HEK293T (cell line): ENCODE measurements around the gene EML4.
"Not testable (repeated sequence)": the region's sequence is repeated elsewhere in the genome, so short reads cannot be mapped to it uniquely, and the experiment has no call there.

Source experiments
- CTCF ChIA-PET: fragments of 350-600 bp; formaldehyde crosslinking; extraction: SDS; loops from one replicate; lab custom pipeline; 2021; ENCODE audit warnings: antibody characterized with exemption, inconsistent platforms; lab: Yijun Ruan, JAX
- POLR2A ChIA-PET: fragments of 350-600 bp; formaldehyde crosslinking; extraction: SDS; loops from one replicate; lab custom pipeline; 2020; ENCODE audit warnings: antibody characterized with exemption, inconsistent platforms; lab: Yijun Ruan, JAX
- DNase-seq: peaks from one replicate; pipeline ENCODE4 v3.0.0; 2012; ENCODE audit warnings: mixed read lengths; ENCODE audit errors: extremely low spot score
- ARNT ChIP-seq: fragments of 450-650 bp; IDR thresholded peaks from 2 replicates; pipeline ENCODE4 v1.6.1; 2017; ENCODE audit warnings: mild to moderate bottlenecking
- BHLHE40 ChIP-seq: fragments of 450-650 bp; IDR thresholded peaks from 2 replicates; pipeline ENCODE4 v1.6.1; 2016; ENCODE audit warnings: mild to moderate bottlenecking, moderate library complexity, borderline replicate concordance
- ELF4 ChIP-seq: fragments of 450-650 bp; IDR thresholded peaks from 2 replicates; pipeline ENCODE4 v1.6.1; 2017; ENCODE audit warnings: antibody characterized with exemption
- FOXA1 ChIP-seq: fragments of 450-650 bp; IDR thresholded peaks from 2 replicates; pipeline ENCODE4 v1.6.1; 2016; ENCODE audit warnings: mild to moderate bottlenecking
- FOXK2 ChIP-seq: fragments of 450-650 bp; IDR thresholded peaks from 2 replicates; pipeline ENCODE4 v1.6.1; 2016; ENCODE audit warnings: mild to moderate bottlenecking
- FOXM1 ChIP-seq: fragments of 450-650 bp; IDR thresholded peaks from 2 replicates; pipeline ENCODE4 v1.6.1; 2017; ENCODE audit warnings: mild to moderate bottlenecking, borderline replicate concordance
- HDGF ChIP-seq: fragments of 450-650 bp; IDR thresholded peaks from 2 replicates; pipeline ENCODE4 v1.6.1; 2017; ENCODE audit warnings: antibody characterized with exemption, borderline replicate concordance
- L3MBTL2 ChIP-seq: fragments of 450-650 bp; conservative IDR thresholded peaks from 2 replicates; pipeline ENCODE4 v1.6.1; 2016; ENCODE audit warnings: mild to moderate bottlenecking
- LEF1 ChIP-seq: fragments of 450-650 bp; IDR thresholded peaks from 2 replicates; pipeline ENCODE4 v1.6.1; 2017; ENCODE audit warnings: mild to moderate bottlenecking, borderline replicate concordance
- NFRKB ChIP-seq: fragments of 450-650 bp; IDR thresholded peaks from 2 replicates; pipeline ENCODE4 v1.6.1; 2016; ENCODE audit warnings: mild to moderate bottlenecking, moderate library complexity
- SP1 ChIP-seq: fragments of 450-650 bp; IDR thresholded peaks from 2 replicates; pipeline ENCODE4 v1.6.1; 2017
- SUZ12 ChIP-seq: fragments of 450-650 bp; IDR thresholded peaks from 2 replicates; pipeline ENCODE4 v1.6.1; 2016; ENCODE audit warnings: mild to moderate bottlenecking
- TARDBP ChIP-seq: fragments of 450-650 bp; IDR thresholded peaks from 2 replicates; pipeline ENCODE4 v1.6.1; 2016
- ZNF384 ChIP-seq: fragments of 450-650 bp; IDR thresholded peaks from 2 replicates; pipeline ENCODE4 v1.6.1; 2016
- TF ChIP-seq, protein P1 (sequence below): fragments of 450-650 bp; IDR thresholded peaks from 2 replicates; pipeline ENCODE4 v1.6.1; 2016

The EML4 gene

DNA sequence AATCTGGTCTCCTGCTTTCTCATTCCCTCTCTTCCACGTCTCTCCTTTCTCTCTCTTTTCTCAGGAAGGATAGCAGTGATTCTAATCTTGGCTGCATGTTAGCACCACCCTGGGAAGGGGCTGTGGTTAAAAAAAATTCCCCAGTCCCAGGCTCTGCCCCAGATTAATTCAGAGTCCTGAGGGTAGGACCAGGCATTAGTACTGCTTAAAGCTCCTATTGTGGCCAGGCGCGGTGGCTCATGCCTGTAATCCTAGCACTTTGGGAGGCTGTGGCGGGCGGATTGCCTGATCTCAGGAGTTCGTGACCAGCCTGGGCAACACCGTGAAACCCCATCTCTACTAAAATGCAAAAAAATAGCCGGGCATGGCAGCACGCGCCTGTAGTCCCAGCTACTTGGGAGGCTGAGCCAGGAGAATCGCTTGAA lies 35.4 kb upstream of the EML4 start:
- POLR2A ChIA-PET = interaction anchor here (1.2 to 2.7 kb wide), 4 partner anchors 9 to 61 kb away, joined by 3 to 41 read pairs (median 6); no protein-coding TSS in a partner anchor
- TF ChIP-seq LEF1 (no peak), L3MBTL2 (no peak), SUZ12 (no peak), FOXA1 (no peak), ARNT (no peak), TARDBP (no peak), FOXK2 (no peak), SP1 (no peak)
- CTCF ChIA-PET = interaction anchor here (0.6 kb wide), 1 partner anchor 23 kb away, joined by 3 read pairs; no protein-coding TSS in a partner anchor
- no peak for DNase-seq

DNA sequence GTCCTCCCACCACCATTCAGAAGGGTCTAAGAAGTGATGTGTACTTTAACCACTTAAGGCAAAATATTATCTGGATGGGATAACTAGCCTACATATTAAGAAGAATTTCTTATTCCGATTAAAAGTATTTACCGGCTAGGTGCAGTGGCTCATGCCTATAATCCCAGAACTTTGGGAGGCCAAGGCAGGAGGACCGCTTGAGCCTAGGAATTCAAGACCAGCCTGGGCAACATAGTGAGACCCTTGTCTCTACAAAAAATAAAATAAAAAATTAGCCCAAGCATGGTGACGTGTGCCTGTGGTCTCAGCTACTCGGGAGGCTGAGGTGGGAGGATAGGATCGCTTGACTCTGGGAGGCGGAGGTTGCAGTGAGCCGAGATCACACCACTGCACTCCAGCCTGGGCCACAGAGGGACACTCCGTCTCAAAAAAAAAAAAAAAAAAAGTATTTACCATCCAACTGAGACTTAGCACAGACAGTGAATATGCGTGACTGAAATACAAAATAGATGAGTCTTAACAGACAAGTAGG lies 34.7 kb upstream of the EML4 start:
- ChIA-PET CTCF (interaction anchor here (0.6 kb wide), 1 partner anchor 24 kb away, joined by 3 read pairs; no protein-coding TSS in a partner anchor), POLR2A (interaction anchor here (0.7 to 2.7 kb wide), 2 partner anchors 8 to 259 kb away, joined by 3 to 41 read pairs; no protein-coding TSS in a partner anchor)
- DNase-seq = not testable (repeated sequence)

DNA sequence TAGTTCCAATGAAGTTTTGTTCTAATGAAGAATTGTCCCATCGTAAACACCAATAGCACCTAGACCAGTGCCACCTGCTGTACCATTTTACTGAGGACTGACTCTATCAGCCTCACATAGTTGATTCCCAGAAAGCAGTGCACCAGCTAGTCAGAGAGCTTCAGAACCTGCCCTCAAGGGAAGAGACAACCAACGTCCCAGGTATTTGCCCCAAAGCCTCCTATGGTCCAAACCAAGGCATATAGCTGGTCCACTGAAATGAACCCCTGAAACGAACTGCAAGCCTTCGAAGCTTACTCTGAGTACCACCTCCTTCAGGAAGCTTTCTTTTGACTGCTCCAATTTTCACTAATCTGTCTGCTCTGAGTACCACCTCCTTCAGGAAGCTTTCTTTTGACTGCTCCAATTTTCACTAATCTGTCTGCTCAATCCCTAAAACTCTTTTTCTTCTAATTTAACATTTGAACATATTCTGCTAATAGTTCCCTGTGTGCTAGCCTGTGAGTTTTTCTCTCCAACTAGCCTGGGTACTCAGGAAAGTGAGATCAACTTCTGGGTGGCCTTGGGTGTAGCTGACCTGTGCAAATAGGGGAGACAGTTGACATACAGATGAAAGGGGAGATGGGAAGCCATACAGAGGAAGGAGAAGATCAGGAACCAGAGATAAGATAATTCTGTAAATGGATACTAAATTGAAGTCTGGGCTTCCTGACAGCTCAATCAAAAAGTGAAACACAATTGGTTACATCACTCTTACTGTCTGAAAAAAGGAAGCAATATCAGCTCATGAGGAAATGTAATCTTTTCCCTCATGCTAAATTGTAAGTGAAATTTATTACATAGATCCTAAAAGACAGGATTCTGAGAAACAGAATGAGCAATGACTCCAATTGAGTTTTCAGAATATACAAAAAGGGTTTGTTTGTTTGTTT lies 33.5 kb upstream of the EML4 start:
- POLR2A ChIA-PET = interaction anchor here (0.7 kb wide), 1 partner anchor 260 kb away, joined by 3 read pairs; no protein-coding TSS in a partner anchor
- TF ChIP-seq L3MBTL2 (no peak), FOXK2 (no peak), FOXA1 (no peak), ZNF384 (no peak), SUZ12 (no peak), FOXM1 (no peak), NFRKB (no peak), TARDBP (no peak), ELF4 (no peak)
- TF ChIP-seq, protein P1, sequence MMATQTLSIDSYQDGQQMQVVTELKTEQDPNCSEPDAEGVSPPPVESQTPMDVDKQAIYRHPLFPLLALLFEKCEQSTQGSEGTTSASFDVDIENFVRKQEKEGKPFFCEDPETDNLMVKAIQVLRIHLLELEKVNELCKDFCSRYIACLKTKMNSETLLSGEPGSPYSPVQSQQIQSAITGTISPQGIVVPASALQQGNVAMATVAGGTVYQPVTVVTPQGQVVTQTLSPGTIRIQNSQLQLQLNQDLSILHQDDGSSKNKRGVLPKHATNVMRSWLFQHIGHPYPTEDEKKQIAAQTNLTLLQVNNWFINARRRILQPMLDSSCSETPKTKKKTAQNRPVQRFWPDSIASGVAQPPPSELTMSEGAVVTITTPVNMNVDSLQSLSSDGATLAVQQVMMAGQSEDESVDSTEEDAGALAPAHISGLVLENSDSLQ = no peak
- CTCF ChIA-PET = interaction anchor here (1.3 kb wide), 1 partner anchor 40 kb away, joined by 3 read pairs; no protein-coding TSS in a partner anchor
- DNase-seq = no peak

DNA sequence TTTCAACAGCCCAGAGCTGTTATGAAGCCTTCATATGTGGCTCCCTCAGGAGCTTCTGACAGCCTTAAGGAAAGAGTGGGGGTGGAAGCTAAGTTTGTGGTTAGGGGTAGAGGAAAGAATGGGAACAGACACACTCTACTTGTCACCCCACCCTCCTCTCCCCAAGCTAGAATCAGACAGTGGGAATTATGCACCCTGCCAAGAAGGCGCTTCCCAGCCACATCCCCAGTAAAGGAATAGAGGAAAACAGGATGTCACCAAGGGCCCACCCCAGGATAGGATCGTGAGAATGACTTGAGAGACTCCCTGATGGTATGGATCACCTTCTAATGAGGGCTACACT lies 32.4 kb upstream of the EML4 start:
- POLR2A ChIA-PET = no interaction called here
- TF ChIP-seq L3MBTL2 = no peak
- DNase-seq = no peak
- CTCF ChIA-PET = no interaction called here

DNA sequence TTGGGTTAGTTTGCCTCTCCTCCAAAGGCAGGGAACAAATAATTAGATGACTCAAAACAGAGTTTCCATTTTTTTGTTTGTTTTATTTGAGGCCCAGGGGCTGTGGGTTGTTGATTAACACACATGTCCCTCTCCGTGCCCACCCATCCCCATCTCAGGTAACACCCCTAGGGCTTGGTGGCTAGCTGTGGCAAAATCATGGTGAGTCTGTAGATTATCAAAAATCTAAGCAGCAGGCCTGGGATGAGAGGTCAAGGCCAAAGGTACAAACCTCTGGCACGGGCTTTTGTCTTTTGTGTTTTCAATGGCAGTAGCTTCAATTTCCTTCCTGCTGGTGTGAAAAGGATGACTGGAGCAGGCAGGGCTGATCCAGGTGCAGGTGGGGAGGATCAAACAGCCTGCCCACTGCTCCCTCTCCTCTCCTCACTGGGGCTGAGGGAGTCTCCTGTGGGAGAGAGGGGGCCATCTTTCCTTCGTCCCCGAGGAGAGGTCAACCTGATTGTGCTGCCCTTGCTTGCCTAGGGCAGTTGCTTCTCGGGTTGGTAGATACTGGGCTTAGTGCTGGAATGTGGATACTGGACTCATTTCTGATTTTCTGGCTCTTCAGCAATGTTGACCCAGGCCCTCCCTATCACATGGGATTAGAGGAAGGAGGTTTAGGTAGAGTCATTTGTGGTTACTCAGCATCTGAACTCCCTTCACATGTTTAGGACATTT lies 31.9 kb upstream of the EML4 start:
- POLR2A ChIA-PET = no interaction called here
- no peak for TF ChIP-seq ELF4
- TF ChIP-seq LEF1 = no peak
- CTCF ChIA-PET = no interaction called here
- DNase-seq = no peak

DNA sequence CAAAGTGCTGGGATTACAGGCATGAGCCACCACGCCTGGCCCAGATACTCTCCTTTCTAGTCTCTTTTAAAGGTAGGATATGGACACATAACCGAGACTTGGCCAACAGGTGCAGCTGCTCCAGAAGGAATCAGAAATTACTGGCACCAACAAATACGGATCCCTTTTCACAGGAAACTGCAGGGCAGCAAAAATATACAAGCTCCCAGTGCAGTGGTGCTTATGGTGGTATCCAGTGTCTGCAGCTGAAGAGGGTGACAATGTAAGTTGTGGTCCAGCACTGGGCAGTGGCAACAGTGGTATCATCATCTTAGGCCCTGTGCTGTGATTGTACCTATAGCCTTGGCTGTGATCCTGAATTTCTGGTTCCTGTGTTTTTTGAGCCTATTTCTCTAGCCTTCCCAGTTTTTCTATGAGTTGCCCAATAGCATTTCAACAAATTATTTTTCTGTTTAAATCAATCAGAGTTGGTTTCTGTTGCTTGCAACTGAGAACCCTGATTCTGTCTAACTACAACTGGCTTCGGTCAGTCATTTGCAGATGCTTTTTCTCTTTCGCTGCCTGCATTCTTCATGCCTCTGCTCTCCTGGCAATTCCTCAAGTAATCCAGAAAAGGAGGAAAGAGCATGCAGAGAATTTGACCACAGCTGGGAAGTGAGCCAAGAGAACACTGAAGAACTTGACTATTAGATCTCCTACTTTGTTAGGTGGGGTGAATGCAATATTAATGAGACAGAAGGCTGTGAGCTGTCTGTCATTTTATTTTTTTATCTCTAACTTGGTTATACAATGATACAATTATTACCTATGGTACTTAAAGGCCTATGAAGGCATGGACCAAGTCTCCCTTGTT lies 30.8 kb upstream of the EML4 start:
- POLR2A ChIA-PET = no interaction called here
- CTCF ChIA-PET = no interaction called here
- DNase-seq = no peak
- TF ChIP-seq L3MBTL2 = no peak
- TF ChIP-seq NFRKB = no peak
- no peak for TF ChIP-seq ARNT
- no peak for TF ChIP-seq TARDBP
- TF ChIP-seq FOXA1 = no peak
- TF ChIP-seq SUZ12 = no peak
- TF ChIP-seq, protein P1 = no peak

DNA sequence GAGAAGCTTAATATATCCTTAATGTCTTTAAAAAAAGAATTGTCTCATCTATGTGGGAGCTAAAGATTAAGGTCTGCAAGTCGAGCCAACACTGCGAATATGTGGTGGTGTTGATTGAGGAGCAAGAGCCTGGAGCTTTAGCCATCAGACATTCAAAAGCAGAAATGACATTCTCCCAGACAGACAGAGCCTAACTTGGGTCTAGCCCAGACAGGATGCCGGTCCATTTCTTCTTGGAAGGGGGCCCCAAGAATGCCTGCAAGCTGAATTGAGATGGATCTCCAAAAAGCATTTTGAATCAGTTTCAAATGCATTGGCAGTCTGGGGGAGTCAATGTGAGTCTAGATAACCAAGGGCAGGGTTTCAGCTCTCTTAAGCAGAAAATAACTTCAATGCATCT lies 30.1 kb upstream of the EML4 start:
- no peak for DNase-seq
- TF ChIP-seq SUZ12 (no peak), SP1 (no peak), ELF4 (no peak)
- ChIA-PET CTCF (no interaction called here), POLR2A (no interaction called here)

DNA sequence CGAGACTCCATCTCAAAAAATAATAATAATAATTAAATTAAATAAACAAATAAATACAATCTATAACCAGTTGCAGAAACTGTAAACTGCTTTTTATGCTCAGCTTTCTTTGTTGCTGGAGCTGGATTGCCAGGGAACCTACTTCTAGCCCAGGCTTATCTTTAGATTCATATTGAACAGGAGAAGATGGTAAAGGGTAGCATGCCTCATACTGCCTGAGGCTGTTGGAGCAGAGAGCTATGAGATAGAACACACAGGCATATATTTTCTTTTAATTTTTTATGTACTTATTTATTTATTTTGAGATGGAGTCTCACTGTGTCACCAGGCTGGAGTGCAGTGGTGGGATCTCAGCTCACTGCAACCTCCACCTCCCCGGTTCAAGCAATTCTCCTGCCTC lies 28.7 kb upstream of the EML4 start:
- TF ChIP-seq FOXA1 = no peak
- TF ChIP-seq TARDBP = no peak
- no peak for TF ChIP-seq HDGF
- TF ChIP-seq NFRKB = no peak
- no peak for TF ChIP-seq ARNT
- no peak for TF ChIP-seq ZNF384
- no peak for TF ChIP-seq LEF1
- no peak for TF ChIP-seq BHLHE40
- ChIA-PET CTCF (interaction anchor here (0.7 kb wide), 1 partner anchor 58 kb away, joined by 3 read pairs; no protein-coding TSS in a partner anchor), POLR2A (no interaction called here)
- no peak for DNase-seq
